ENCODE measurements around the gene ERO1B.

DNA sequence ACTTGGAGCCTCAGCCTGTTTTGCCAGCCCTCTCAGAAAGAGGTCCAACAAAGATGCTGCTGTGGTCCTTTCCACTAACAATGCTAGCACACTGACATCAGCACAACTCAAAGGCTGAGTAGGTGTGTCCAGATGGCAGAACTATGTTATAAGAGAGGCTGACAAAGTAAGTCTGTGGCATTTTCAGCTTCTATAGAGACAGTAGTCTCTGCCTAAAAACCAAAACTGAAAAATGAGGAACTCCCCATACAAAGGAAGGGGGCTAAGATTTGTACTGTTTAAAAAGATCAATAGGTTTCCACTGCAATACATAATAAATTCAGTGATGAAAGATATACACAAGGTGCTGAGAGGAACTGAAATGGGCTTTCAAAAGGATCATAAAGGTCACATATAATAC, 12.3 kb downstream of the ERO1B start:
- TF ChIP-seq YY1 (IDR thresholded peaks at IDR 0.05; ENCODE audit: insufficient read depth, insufficient read length) (no peak), SUZ12 (IDR thresholded peaks at IDR 0.05; ENCODE audit: extremely low read depth, insufficient read depth, insufficient read length) (no peak)

Data from NT2/D1 (cell line).